ENCODE data around the gene LRRC49.

LRRC49 gene

DNA sequence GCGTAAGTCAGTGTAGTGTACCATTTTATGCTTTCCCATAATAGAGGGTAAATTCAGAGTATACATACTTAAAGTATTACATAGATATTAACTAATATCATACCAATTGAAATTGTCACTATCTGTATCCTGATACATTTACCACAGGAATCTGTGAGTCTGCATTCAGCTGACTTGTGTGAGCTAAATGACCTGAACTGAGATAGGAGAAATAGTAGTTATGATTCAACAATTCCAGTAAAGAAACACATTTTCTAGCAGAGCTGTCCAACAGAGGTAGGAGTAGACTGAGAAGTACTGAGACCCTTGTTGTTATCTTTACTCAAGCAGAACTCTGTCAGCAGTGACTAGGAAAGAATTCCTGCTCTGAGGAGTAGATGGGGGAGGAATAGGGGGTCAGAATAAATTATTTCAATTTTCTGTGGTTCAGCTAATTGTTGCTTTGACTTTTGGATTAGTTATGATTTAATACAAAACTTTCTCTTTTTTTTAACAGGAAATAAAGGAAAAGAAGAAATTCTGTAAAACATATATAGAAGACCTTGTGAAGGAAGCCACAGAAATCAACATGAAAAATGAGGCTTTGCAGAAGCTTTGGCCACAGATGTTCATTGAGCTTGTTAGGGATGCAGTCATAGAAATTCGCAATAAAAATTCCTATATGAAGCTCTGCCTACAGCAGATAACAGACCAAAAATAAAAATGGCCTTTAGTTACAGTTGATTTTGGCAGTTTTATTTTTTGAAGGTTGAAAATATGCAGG is 156.5 kb downstream of the LRRC49 start:
- Histone ChIP-seq H3K36me3 (no peaks in the 10 kb centered on the region), H3K4me3 (ENCODE audit: low read depth, low read length) (no peak overlapping the region), H3K4me1 (no peaks in the 10 kb centered on the region), H3K9me3 (no peaks in the 10 kb centered on the region), H3K27me3 (no peaks in the 10 kb centered on the region)
- DNase-seq: no peak
- no peak for TF ChIP-seq CTCF (IDR thresholded peaks at IDR 0.05; ENCODE audit: low read depth, low read length)

GRCh38 chr15:71049706-71050422 is 157.2 kb downstream of the LRRC49 start:
- no peaks in the 10 kb centered on the region for H3K9me3 ChIP-seq
- H3K4me1 ChIP-seq: no peaks in the 10 kb centered on the region
- no peak overlapping the region for H3K4me3 ChIP-seq (ENCODE audit: low read depth, low read length)
- H3K36me3 ChIP-seq: no peaks in the 10 kb centered on the region
- DNase-seq: no peak
- no peak for TF ChIP-seq CTCF (IDR thresholded peaks at IDR 0.05; ENCODE audit: low read depth, low read length)
- no peaks in the 10 kb centered on the region for H3K27me3 ChIP-seq

GRCh38 chr15:71050461-71050860 is 157.8 kb downstream of the LRRC49 start:
- Histone ChIP-seq H3K9me3 (no peaks in the 10 kb centered on the region), H3K4me1 (no peaks in the 10 kb centered on the region), H3K36me3 (no peaks in the 10 kb centered on the region), H3K27me3 (no peaks in the 10 kb centered on the region), H3K4me3 (ENCODE audit: low read depth, low read length) (no peak overlapping the region)
- TF ChIP-seq CTCF (IDR thresholded peaks at IDR 0.05; ENCODE audit: low read depth, low read length): no peak
- DNase-seq: no peak

DNA sequence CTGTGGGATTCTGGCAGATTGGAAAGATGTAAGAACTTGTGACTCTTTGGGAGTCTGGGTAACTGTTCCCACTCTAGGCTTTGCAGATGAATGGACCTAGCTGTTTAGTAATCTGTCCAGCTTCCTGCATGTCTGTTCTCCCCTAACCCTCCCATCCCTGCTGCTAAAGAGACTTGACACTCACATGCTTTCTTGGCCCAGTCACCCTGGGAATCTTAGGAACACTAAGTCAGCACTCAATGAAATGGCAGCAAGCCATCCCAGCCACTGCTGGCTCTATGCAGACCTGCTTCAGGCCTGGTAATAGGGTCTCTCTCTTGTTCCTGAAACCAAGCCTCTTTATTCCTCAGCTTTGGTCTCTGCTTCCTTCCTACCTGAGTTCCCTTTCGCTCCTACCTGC is 158.9 kb downstream of the LRRC49 start:
- H3K27me3 ChIP-seq: no peaks in the 10 kb centered on the region
- no peak for DNase-seq
- no peaks in the 10 kb centered on the region for H3K4me1 ChIP-seq

GRCh38 chr15:71052356-71052755 is 159.7 kb downstream of the LRRC49 start:
- Histone ChIP-seq H3K4me3 (ENCODE audit: low read depth, low read length) (no peak overlapping the region), H3K4me1 (no peaks in the 10 kb centered on the region), H3K27me3 (no peaks in the 10 kb centered on the region), H3K9me3 (no peaks in the 10 kb centered on the region), H3K36me3 (no peaks in the 10 kb centered on the region)
- DNase-seq: no peak
- TF ChIP-seq CTCF (IDR thresholded peaks at IDR 0.05; ENCODE audit: low read depth, low read length): no peak

More for the DNA sequence above, 158.9 kb downstream of the LRRC49 start:
- TF ChIP-seq CTCF (IDR thresholded peaks at IDR 0.05; ENCODE audit: low read depth, low read length): no peak
- H3K36me3 ChIP-seq: no peaks in the 10 kb centered on the region
- no peak overlapping the region for H3K4me3 ChIP-seq (ENCODE audit: low read depth, low read length)
- H3K9me3 ChIP-seq: no peaks in the 10 kb centered on the region
